GM23338 (cell line): ENCODE measurements around the gene EXO1. TPM values are rescaled to one million over a fixed set of nuclear protein-coding genes. Genes with fewer than 3 reads are reported as not detected.

Experiments used
- ATAC-seq: fragments of 200-7000 bp; cut with Tn5 transposase; 3 replicates; pipeline ENCODE4 v1.9.1; 2020
- DNase-seq: peaks from one replicate; pipeline ENCODE4 v3.0.0-alpha.2; 2015; ENCODE audit warnings: low spot score
- H2AFZ ChIP-seq: fragments of 200-600 bp; sonication (generic); 2 replicates; pipeline ENCODE4 v1.8.0; 2016; ENCODE audit warnings: antibody characterized with exemption, mild to moderate bottlenecking, moderate library complexity
- H3F3A ChIP-seq: fragments of 200-600 bp; sonication (generic); replicated peaks from 2 replicates; pipeline ENCODE4 v1.8.0; 2017; ENCODE audit warnings: antibody characterized with exemption, mixed run types, low read depth
- H3K27ac ChIP-seq: fragments of 200-600 bp; sonication (generic); 2 replicates; pipeline ENCODE4 v1.6.1; 2016; ENCODE audit warnings: low read depth
- H3K27me3 ChIP-seq: fragments of 200-600 bp; sonication (generic); 2 replicates; pipeline ENCODE4 v1.8.0; 2016; ENCODE audit warnings: mild to moderate bottlenecking, mixed run types, moderate library complexity; ENCODE audit not compliant: insufficient read depth
- H3K36me3 ChIP-seq: fragments of 200-600 bp; sonication (generic); 2 replicates; pipeline ENCODE4 v1.8.0; 2016; ENCODE audit warnings: mild to moderate bottlenecking; ENCODE audit not compliant: insufficient read depth
- H3K4me1 ChIP-seq: fragments of 200-600 bp; sonication (generic); 2 replicates; pipeline ENCODE4 v1.8.0; 2016; ENCODE audit warnings: mild to moderate bottlenecking, moderate library complexity; ENCODE audit not compliant: insufficient read depth
- H3K4me2 ChIP-seq: fragments of 200-600 bp; sonication (generic); 2 replicates; pipeline ENCODE4 v1.7.1; 2017; ENCODE audit warnings: mixed run types
- H3K4me3 ChIP-seq: fragments of 200-600 bp; sonication (generic); 2 replicates; pipeline ENCODE4 v1.6.1; 2016; ENCODE audit warnings: mixed run types
- H3K79me2 ChIP-seq: fragments of 200-600 bp; sonication (generic); replicated peaks from 2 replicates; pipeline ENCODE4 v1.8.0; 2017; ENCODE audit warnings: mild to moderate bottlenecking; ENCODE audit not compliant: insufficient read depth
- H3K9me2 ChIP-seq: fragments of 200-600 bp; sonication (generic); 2 replicates; pipeline ENCODE4 v1.8.0; 2017; ENCODE audit not compliant: insufficient read depth
- H4K20me1 ChIP-seq: fragments of 200-600 bp; sonication (generic); replicated peaks from 2 replicates; pipeline ENCODE4 v1.8.0; 2017; ENCODE audit warnings: mild to moderate bottlenecking; ENCODE audit not compliant: insufficient read depth
- H3K27ac Mint-ChIP-seq: 2 replicates; pipeline ENCODE4 v1.8.0; 2020; ENCODE audit warnings: inconsistent platforms, mild to moderate bottlenecking, moderate library complexity, mixed read lengths
- H3K27me3 Mint-ChIP-seq: 3 replicates; pipeline ENCODE4 v1.8.0; 2022; ENCODE audit warnings: low read depth, mild to moderate bottlenecking, moderate library complexity, mixed read lengths, inconsistent platforms; ENCODE audit not compliant: insufficient read depth, poor library complexity
- H3K36me3 Mint-ChIP-seq: 3 replicates; pipeline ENCODE4 v1.8.0; 2021; ENCODE audit warnings: low read depth, mild to moderate bottlenecking, inconsistent platforms, moderate library complexity, mixed read lengths
- H3K4me1 Mint-ChIP-seq: 3 replicates; pipeline ENCODE4 v1.8.0; 2020; ENCODE audit warnings: mild to moderate bottlenecking, inconsistent platforms, mixed read lengths
- H3K4me3 Mint-ChIP-seq: 3 replicates; pipeline ENCODE4 v1.8.0; 2021; ENCODE audit warnings: moderate library complexity, mild to moderate bottlenecking, inconsistent platforms, mixed read lengths
- H3K9me3 Mint-ChIP-seq: 3 replicates; pipeline ENCODE4 v1.8.0; 2020; ENCODE audit warnings: moderate library complexity, mild to moderate bottlenecking, inconsistent platforms, mixed read lengths
- CREB1 ChIP-seq: fragments of 250-450 bp; sonication (Bioruptor Pico); IDR thresholded peaks from 2 replicates; pipeline ENCODE4 v1.5.0; 2020; ENCODE audit warnings: low read depth, mild to moderate bottlenecking, moderate library complexity
- CTCF ChIP-seq, 2 experiments: fragments of 200-600 bp in 1 of 2; sonication (generic) in 1 of 2; conservative IDR thresholded peaks; 2 replicates each; pipeline versions ENCODE4 v1.5.1 to v1.6.1; 2016 to 2017; ENCODE audit warnings: antibody characterized with exemption in 2 of 2, low read depth in 2 of 2, mild to moderate bottlenecking in 2 of 2, moderate library complexity in 1 of 2
- ETS1 ChIP-seq: IDR thresholded peaks from 2 replicates; pipeline ENCODE4 v1.6.1; 2016; ENCODE audit warnings: antibody characterized with exemption
- EZH2phosphoT487 ChIP-seq: fragments of 200-600 bp; sonication (generic); IDR thresholded peaks from one replicate; pipeline ENCODE4 v1.8.1; 2018; ENCODE audit warnings: antibody characterized with exemption; ENCODE audit not compliant: unreplicated experiment
- JUNB ChIP-seq: IDR thresholded peaks from one replicate; pipeline ENCODE4 v1.6.1; 2016; ENCODE audit warnings: antibody characterized with exemption; ENCODE audit not compliant: unreplicated experiment
- NANOG ChIP-seq: IDR thresholded peaks from 2 replicates; pipeline ENCODE4 v1.6.1; 2016; ENCODE audit warnings: antibody characterized with exemption, borderline replicate concordance
- POLR2AphosphoS5 ChIP-seq: IDR thresholded peaks from 2 replicates; pipeline ENCODE4 v1.6.1; 2016; ENCODE audit warnings: antibody characterized with exemption, low read depth
- STAT1 ChIP-seq: IDR thresholded peaks from one replicate; pipeline ENCODE4 v1.6.1; 2016; ENCODE audit warnings: antibody characterized with exemption; ENCODE audit not compliant: unreplicated experiment
- ZNF114 ChIP-seq: fragments of 250-450 bp; sonication (Bioruptor Pico); IDR thresholded peaks from 2 replicates; pipeline ENCODE4 v1.5.0; 2020; ENCODE audit warnings: mild to moderate bottlenecking, moderate library complexity
- ZNF331 ChIP-seq: fragments of 250-450 bp; sonication (Bioruptor Pico); IDR thresholded peaks from 2 replicates; pipeline ENCODE4 v1.5.0; 2020; ENCODE audit warnings: low read depth, mild to moderate bottlenecking, moderate library complexity
- polyA plus RNA-seq: library from polyadenylated mRNA; unstranded; fragments of >200 nt; fragmentation: Nextera tagmentation; extraction: Ambion mirVana; gene quantifications from 2 replicates; pipeline ENCODE4 v1.2.1, GENCODE V29; 2016
- total RNA-seq: library from RNA; depleted of rRNA; stranded (reverse); fragments of >200 nt; shearing (Covaris generic); gene quantifications from 2 replicates; pipeline ENCODE4 v1.2.3, GENCODE V29; 2014
- TF ChIP-seq, protein P1 (sequence below): IDR thresholded peaks from one replicate; pipeline ENCODE4 v1.6.1; 2018; ENCODE audit warnings: antibody characterized with exemption; ENCODE audit not compliant: unreplicated experiment

The EXO1 gene
- total and polyA plus RNA-seq, 2 experiments from 2014 or later: 16.2 to 34.0 TPM

DNA sequence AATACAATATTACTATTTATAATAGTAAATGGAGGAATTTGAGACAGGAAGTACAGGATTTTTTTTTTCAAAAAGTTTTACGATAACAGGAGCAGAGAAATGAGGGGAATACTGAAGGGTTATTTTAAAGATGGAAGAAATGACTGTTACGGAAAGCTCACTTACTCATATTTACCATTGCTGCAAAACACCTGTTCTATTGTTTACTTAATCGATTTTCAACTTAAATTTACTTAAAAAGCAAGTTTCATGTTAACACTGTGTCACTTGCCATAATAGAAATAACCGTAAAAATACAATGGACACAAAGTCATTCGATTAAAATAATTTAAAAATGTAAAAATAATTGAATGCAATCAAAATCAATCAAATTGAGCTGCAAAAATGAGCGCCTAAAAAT is 3.4 kb upstream of the EXO1 start:
- no peak overlapping the region for H2AFZ ChIP-seq
- peaks cover 14% of the 10 kb centered on the region for H3K79me2 ChIP-seq
- H3K4me1 Mint-ChIP-seq: peaks cover 15% of the 10 kb centered on the region
- ATAC-seq (no peak), DNase-seq (no peak)
- H3K27me3 Mint-ChIP-seq: peaks cover 6% of the 10 kb centered on the region
- no peak overlapping the region for H3K27ac Mint-ChIP-seq
- H3K4me3 ChIP-seq: no peak overlapping the region
- no peaks in the 10 kb centered on the region for H3K9me3 Mint-ChIP-seq
- H3F3A ChIP-seq: no peaks in the 10 kb centered on the region
- no peaks in the 10 kb centered on the region for H3K9me2 ChIP-seq
- TF ChIP-seq CREB1 (CRISPR knock-in tag): no peak
- no peak for TF ChIP-seq CTCF (conservative IDR thresholded peaks at IDR 0.05; ENCODE audit: low read depth in 2 of 2)
- H3K4me2 ChIP-seq: no peak overlapping the region
- H3K36me3 Mint-ChIP-seq: peaks cover 11% of the 10 kb centered on the region
- H3K36me3 ChIP-seq: no peaks in the 10 kb centered on the region
- H3K4me3 Mint-ChIP-seq: no peak overlapping the region
- no peak overlapping the region for H3K27ac ChIP-seq
- H3K4me1 ChIP-seq: peaks cover 13% of the 10 kb centered on the region; the same call in 1 of the 2 replicates
- peaks cover 2% of the 10 kb centered on the region; the same call in 1 of the 2 replicates for H4K20me1 ChIP-seq
- no peaks in the 10 kb centered on the region for H3K27me3 ChIP-seq

DNA sequence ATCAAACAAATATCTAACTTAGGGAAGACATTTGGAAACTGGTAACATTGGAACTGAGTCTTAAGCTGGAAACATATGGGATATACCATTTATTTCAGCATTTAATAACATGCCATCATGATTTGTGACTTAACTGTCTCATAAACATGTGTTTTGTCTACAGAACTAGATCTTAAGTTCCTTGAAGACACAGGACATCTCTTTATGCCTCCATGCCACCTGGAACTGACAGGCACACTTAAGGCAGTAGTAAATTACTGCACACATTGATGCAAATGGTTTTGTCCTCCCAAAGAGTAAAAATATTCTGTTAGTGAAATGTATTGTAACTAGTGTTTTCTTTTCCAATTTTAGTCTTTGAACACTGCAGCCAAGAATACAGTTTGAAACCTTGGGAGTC is 1.6 kb upstream of the EXO1 start:
- H3K4me3 Mint-ChIP-seq: no peak overlapping the region
- Histone ChIP-seq H3K79me2 (peaks cover 30% of the 10 kb centered on the region), H3K4me3 (no peak overlapping the region), H3K4me1 (peaks cover 16% of the 10 kb centered on the region; the same call in 1 of the 2 replicates), H3K9me2 (no peaks in the 10 kb centered on the region), H4K20me1 (peaks cover 12% of the 10 kb centered on the region; the same call in 1 of the 2 replicates), H3K27ac (no peak overlapping the region), H2AFZ (peak overlapping the region; percentile 75), H3K27me3 (no peaks in the 10 kb centered on the region), H3K4me2 (no peak overlapping the region), H3F3A (no peaks in the 10 kb centered on the region), H3K36me3 (peaks cover 8% of the 10 kb centered on the region; the same call in 1 of the 2 replicates)
- H3K4me1 Mint-ChIP-seq: peaks cover 16% of the 10 kb centered on the region
- no peak for DNase-seq
- no peak overlapping the region for H3K27ac Mint-ChIP-seq
- peaks cover 21% of the 10 kb centered on the region for H3K36me3 Mint-ChIP-seq
- peaks cover 6% of the 10 kb centered on the region for H3K27me3 Mint-ChIP-seq
- no peaks in the 10 kb centered on the region for H3K9me3 Mint-ChIP-seq
- ATAC-seq: no peak
- no peak for TF ChIP-seq ZNF114
- no peak for TF ChIP-seq ETS1
- TF ChIP-seq CREB1 (CRISPR knock-in tag): no peak
- no peak for TF ChIP-seq ZNF331 (CRISPR knock-in tag)
- TF ChIP-seq, protein P1, sequence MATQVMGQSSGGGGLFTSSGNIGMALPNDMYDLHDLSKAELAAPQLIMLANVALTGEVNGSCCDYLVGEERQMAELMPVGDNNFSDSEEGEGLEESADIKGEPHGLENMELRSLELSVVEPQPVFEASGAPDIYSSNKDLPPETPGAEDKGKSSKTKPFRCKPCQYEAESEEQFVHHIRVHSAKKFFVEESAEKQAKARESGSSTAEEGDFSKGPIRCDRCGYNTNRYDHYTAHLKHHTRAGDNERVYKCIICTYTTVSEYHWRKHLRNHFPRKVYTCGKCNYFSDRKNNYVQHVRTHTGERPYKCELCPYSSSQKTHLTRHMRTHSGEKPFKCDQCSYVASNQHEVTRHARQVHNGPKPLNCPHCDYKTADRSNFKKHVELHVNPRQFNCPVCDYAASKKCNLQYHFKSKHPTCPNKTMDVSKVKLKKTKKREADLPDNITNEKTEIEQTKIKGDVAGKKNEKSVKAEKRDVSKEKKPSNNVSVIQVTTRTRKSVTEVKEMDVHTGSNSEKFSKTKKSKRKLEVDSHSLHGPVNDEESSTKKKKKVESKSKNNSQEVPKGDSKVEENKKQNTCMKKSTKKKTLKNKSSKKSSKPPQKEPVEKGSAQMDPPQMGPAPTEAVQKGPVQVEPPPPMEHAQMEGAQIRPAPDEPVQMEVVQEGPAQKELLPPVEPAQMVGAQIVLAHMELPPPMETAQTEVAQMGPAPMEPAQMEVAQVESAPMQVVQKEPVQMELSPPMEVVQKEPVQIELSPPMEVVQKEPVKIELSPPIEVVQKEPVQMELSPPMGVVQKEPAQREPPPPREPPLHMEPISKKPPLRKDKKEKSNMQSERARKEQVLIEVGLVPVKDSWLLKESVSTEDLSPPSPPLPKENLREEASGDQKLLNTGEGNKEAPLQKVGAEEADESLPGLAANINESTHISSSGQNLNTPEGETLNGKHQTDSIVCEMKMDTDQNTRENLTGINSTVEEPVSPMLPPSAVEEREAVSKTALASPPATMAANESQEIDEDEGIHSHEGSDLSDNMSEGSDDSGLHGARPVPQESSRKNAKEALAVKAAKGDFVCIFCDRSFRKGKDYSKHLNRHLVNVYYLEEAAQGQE: no peak
- TF ChIP-seq STAT1: no peak
- no peak for TF ChIP-seq POLR2AphosphoS5
- no peak for TF ChIP-seq JUNB
- TF ChIP-seq NANOG: no peak
- TF ChIP-seq EZH2phosphoT487: no peak
- no peak for TF ChIP-seq CTCF (conservative IDR thresholded peaks at IDR 0.05; ENCODE audit: low read depth in 2 of 2)
